PFSK-1 (cell line): ENCODE measurements around the gene RIN3.

Experiments
- POLR2AphosphoS5 ChIP-seq: IDR thresholded peaks from 2 replicates; pipeline ENCODE4 v1.6.1; 2012; ENCODE audit warnings: low read depth, mild to moderate bottlenecking, control low read depth, low read length, moderate library complexity
- REST ChIP-seq, 2 experiments: IDR thresholded peaks; 2 replicates each; pipeline versions ENCODE4 v1.6.1 to v1.8.0; 2011 to 2012; ENCODE audit warnings: low read depth in 2 of 2, low read length in 2 of 2, control low read depth in 1 of 2, inconsistent platforms in 1 of 2, mild to moderate bottlenecking in 1 of 2, moderate library complexity in 1 of 2; ENCODE audit not compliant: insufficient read depth in 1 of 2
- SIN3A ChIP-seq: IDR thresholded peaks from 2 replicates; pipeline ENCODE4 v1.6.1; 2012; ENCODE audit warnings: mild to moderate bottlenecking, low read length, moderate library complexity, borderline replicate concordance; ENCODE audit not compliant: insufficient read depth
- TAF1 ChIP-seq: IDR thresholded peaks from 2 replicates; pipeline ENCODE4 v1.6.1; 2012; ENCODE audit warnings: low read length, control low read depth, borderline replicate concordance; ENCODE audit not compliant: insufficient read depth

GRCh38 chr14:92646952-92647796 lies 133.6 kb downstream of the RIN3 start:
- TF ChIP-seq REST (IDR thresholded peaks at IDR 0.05; ENCODE audit: insufficient read depth in 1 of 2, low read depth in 2 of 2, low read length in 2 of 2) (no peak), SIN3A (no peak), POLR2AphosphoS5 (no peak), TAF1 (no peak)
